Measurements from ENCODE around the gene TRA2B. TPM values are rescaled to one million over a fixed set of nuclear protein-coding genes. Genes with fewer than 3 reads are reported as not detected.
"Not testable (repeated sequence)": the region's sequence is repeated elsewhere in the genome, so short reads cannot be mapped to it uniquely, and the experiment has no call there.

TRA2B gene
- total and polyA plus RNA-seq, 7 donors: 62.5 to 159 (median 113) TPM

DNA sequence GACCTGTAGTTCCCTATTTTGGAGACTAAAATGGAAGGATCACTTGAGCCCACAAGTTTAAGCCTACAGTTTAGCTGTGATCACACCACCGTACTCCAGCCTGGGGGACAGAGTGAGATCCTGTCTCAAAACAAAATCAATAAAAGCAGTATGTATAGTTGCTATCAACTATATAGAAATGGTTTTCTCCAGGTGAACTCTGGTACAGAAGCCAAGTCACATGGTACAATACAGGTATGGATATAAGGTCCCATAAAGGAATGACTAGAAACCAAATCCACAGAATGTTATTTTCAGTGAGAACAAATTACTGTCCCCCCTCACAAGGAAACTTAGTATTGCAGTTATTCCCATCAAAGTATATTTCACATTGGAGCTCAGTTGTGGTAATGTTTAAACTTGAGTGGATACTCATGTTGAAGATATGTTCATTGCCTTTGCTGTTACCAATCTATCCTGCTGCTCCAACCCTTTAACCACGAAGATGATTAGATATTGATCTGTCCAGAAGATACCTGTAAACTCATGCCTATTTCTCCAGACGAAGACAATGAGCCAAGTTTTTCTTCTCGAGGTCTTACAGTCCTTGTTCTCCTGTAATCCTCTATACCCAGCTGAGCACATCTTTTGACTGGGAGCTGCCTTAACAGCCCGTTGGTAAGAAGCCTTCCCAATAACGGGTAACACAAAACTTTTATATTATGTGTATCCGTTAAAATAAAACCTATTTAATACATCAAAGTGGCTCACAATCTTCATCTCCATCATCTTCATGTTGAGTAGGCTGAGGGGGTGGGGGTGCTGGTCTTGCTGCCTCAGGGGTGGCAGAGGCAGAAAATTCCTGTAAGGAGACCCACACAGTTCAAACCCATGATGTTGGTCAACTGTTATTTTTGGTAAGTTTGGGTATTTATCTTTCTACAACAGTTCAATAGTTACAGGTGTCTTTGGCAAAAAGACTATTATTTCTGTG is 24.6 kb downstream of the TRA2B start:
- no peak for DNase-seq
- no peaks in the 10 kb centered on the region for H3K4me1 ChIP-seq
- H3K27me3 ChIP-seq: no peaks in the 10 kb centered on the region
- H3K36me3 ChIP-seq: peaks cover 4 to 53% (median 16%) of the 10 kb centered on the region in 4 donors
- TF ChIP-seq POLR2AphosphoS5 (IDR thresholded peaks at IDR 0.05): peak in 2 of 4 donors; percentile 49 to 51
- TF ChIP-seq EP300 (IDR thresholded peaks at IDR 0.05): no peak
- intact Hi-C loops (cut with DNase I): no loop called here
- WGBS, 2 donors: 68 to 86% methylated on average over 7 of the region's 7 CpGs
- H3K9me3 ChIP-seq: no peaks in the 10 kb centered on the region
- H3K4me3 ChIP-seq: no peak overlapping the region
- no peak overlapping the region for H3K27ac ChIP-seq

DNA sequence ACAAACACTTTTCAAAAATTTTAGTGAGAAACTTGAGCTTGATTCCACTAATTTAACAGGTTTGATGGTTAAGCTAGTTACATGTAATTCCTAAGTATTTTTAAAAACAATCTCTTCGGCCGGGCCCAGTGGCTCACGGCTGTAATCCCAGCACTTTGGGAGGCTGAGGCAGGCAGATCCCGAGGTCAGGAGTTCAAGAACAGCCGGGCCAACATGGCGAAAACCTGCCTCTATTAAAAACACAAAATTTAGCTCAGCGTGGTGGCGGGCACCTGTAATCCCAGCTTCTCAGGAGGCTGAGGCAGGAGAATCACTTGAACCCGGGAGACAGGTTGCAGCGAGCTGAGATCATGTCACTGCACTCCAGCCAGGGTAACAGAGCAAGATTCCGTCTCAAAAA is 25.3 kb downstream of the TRA2B start:
- no peaks in the 10 kb centered on the region for H3K9me3 ChIP-seq
- DNase-seq: no peak
- H3K27me3 ChIP-seq: no peaks in the 10 kb centered on the region
- H3K36me3 ChIP-seq: peaks cover 4 to 46% (median 10%) of the 10 kb centered on the region in 4 donors
- intact Hi-C loops (cut with DNase I): no loop called here
- no peak overlapping the region for H3K27ac ChIP-seq
- WGBS, 2 donors: 89 to 91% methylated on average over 11 of the region's 11 CpGs
- no peak overlapping the region for H3K4me3 ChIP-seq
- H3K4me1 ChIP-seq: no peaks in the 10 kb centered on the region
- TF ChIP-seq POLR2AphosphoS5 (IDR thresholded peaks at IDR 0.05) (no peak), EP300 (IDR thresholded peaks at IDR 0.05) (no peak), POLR2A (IDR thresholded peaks at IDR 0.05) (no peak)
- TF ChIP-seq, protein P1, sequence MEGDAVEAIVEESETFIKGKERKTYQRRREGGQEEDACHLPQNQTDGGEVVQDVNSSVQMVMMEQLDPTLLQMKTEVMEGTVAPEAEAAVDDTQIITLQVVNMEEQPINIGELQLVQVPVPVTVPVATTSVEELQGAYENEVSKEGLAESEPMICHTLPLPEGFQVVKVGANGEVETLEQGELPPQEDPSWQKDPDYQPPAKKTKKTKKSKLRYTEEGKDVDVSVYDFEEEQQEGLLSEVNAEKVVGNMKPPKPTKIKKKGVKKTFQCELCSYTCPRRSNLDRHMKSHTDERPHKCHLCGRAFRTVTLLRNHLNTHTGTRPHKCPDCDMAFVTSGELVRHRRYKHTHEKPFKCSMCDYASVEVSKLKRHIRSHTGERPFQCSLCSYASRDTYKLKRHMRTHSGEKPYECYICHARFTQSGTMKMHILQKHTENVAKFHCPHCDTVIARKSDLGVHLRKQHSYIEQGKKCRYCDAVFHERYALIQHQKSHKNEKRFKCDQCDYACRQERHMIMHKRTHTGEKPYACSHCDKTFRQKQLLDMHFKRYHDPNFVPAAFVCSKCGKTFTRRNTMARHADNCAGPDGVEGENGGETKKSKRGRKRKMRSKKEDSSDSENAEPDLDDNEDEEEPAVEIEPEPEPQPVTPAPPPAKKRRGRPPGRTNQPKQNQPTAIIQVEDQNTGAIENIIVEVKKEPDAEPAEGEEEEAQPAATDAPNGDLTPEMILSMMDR (IDR thresholded peaks at IDR 0.05): no peak

DNA sequence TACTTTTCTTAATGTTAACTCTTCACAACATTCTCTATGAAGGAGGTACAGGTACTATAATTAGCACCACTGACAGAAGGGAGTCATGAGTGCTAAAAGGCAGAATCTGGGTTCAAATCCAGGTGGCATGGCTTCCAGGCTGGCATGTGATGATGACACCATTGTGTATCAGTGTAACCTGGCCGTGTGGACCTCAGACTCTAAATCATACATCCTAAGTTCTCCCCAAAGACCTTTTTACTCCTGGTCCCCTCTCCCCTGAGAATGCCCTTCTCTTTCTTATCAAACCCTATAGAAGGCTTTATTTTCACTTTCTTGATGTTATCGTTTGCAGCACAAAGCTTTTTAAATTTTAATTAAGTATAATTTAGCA is 26.8 kb downstream of the TRA2B start:
- peaks cover 0 to 32% (median 0%) of the 10 kb centered on the region in 4 donors for H3K36me3 ChIP-seq
- TF ChIP-seq POLR2AphosphoS5 (IDR thresholded peaks at IDR 0.05): peak in 1 of 4 donors; percentile 9
- H3K27me3 ChIP-seq; DNase-seq; intact Hi-C loops (cut with DNase I); H3K4me1 ChIP-seq; H3K9me3 ChIP-seq; H3K27ac ChIP-seq; H3K4me3 ChIP-seq: not testable (repeated sequence)
- 7 to 22% methylated on average over 2 of the region's 2 CpGs for WGBS, 2 donors

DNA sequence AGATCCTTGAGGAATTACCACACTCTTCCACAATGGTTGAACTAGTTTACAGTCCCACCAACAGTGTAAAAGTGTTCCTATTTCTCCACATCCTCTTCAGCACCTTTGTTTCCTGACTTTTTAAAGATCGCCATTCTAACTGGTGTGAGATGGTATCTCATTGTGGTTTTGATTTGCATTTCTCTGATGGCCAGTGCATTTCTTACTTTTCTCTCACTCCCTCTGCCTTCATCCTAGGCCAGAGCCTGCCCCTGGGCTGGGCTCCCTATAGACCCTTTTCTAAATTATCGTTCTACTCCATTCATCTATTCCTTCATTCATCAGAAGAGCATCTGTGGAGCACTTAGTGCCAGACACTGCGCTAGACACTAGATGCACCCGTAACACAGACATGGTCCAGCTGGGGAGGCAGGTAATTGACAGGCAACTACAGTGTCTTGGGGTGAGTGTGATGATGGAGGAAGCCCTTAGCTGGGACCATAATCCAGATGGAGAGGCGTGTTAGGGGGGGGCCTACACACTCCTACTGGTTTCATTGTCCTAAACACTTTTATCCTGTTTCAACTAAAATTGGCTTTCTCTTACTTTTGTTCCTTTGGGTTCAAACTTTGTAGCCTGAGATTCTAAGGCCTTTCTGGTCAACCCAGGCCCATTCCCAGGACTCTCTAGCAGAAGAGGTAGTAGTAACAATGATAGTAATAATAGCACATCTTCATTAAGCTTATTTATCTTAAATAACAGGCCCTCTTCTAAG is 27.3 kb downstream of the TRA2B start:
- DNase-seq; H3K9me3 ChIP-seq; H3K4me3 ChIP-seq; H3K4me1 ChIP-seq; H3K27ac ChIP-seq; H3K27me3 ChIP-seq; intact Hi-C loops (cut with DNase I): not testable (repeated sequence)
- WGBS, 2 donors: 74 to 78% methylated on average over 4 to 5 of the region's 5 CpGs
- H3K36me3 ChIP-seq: peaks cover 0 to 26% (median 0%) of the 10 kb centered on the region in 4 donors
- peak in 1 of 4 donors; percentile 1 for TF ChIP-seq POLR2AphosphoS5 (IDR thresholded peaks at IDR 0.05)

DNA sequence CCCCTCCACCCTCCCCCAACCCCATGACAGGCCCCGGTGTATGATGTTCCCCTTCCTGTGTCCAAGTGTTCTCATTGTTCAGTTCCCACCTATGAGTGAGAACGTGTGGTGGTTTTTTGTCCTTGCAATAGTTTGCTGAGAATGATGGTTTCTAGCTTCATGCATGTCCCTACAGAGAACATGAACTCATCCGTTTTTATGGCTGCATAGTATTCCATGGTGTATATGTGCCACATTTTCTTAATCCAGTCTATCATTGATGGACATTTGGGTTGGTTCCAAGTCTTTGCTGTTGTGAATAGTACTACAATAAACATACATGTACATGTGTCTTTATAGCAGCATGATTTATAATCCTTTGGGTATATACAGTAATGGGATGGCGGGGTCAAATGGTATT is 27.9 kb downstream of the TRA2B start:
- peaks cover 0 to 20% (median 0%) of the 10 kb centered on the region in 4 donors for H3K36me3 ChIP-seq
- intact Hi-C loops (cut with DNase I); H3K4me1 ChIP-seq; H3K27me3 ChIP-seq; H3K9me3 ChIP-seq; H3K4me3 ChIP-seq; DNase-seq; H3K27ac ChIP-seq: not testable (repeated sequence)
- WGBS, 2 donors: 73 to 77% methylated on average over 4 of the region's 4 CpGs

DNA sequence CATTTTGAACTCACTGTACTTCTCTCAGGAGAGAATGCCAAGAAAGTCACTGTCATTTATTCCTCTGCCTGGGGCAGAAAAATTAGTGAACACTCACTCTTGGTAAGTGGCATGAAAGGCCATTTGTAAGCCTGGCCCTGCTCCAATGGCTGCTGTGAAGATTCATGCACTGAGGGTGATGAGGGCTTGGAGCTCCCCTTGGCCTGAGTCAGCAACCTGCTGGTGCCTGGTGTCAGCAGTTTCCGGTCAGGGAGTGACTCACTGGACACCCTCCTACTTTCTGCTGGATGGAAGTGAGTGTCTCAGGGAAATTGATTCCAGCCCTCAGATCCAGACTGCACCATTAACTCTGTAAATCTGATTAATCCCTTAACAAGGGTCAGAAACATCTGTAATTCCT is 37.6 kb downstream of the TRA2B start:
- DNase-seq: no peak
- TF ChIP-seq POLR2AphosphoS5 (IDR thresholded peaks at IDR 0.05) (no peak), EP300 (IDR thresholded peaks at IDR 0.05) (no peak), POLR2A (IDR thresholded peaks at IDR 0.05) (no peak)
- TF ChIP-seq, protein P1 (IDR thresholded peaks at IDR 0.05): no peak
- no peaks in the 10 kb centered on the region for H3K27me3 ChIP-seq
- no peaks in the 10 kb centered on the region for H3K36me3 ChIP-seq
- no peaks in the 10 kb centered on the region for H3K9me3 ChIP-seq
- intact Hi-C loops (cut with DNase I): no loop called here
- 43 to 59% methylated on average over 1 of the region's 1 CpG for WGBS, 2 donors
- no peak overlapping the region for H3K27ac ChIP-seq
- no peak overlapping the region for H3K4me3 ChIP-seq
- no peaks in the 10 kb centered on the region for H3K4me1 ChIP-seq
